Skeletal muscle tissue (tissue), 4 donors: Measurements from ENCODE around the gene RFTN1. TPM values are rescaled to one million over a fixed set of nuclear protein-coding genes. Genes with fewer than 3 reads are reported as not detected.
A peak's percentile ranks its signal among the peaks of the same experiment; 100 is the strongest.

Experiments used
- H3K27ac ChIP-seq: one replicate; pipeline ENCODE4 v1.7.0; 2013; ENCODE audit warnings: mild to moderate bottlenecking, low read depth, low read length, inconsistent platforms
- H3K27me3 ChIP-seq, 3 donors: one replicate each; pipeline ENCODE4 v1.7.0; 2013; ENCODE audit warnings: low read length in 3 of 3; ENCODE audit not compliant: control insufficient read depth in 3 of 3, insufficient read depth in 3 of 3
- H3K36me3 ChIP-seq, 3 donors: one replicate each; pipeline ENCODE4 v1.7.0; 2013; ENCODE audit warnings: low read length in 3 of 3; ENCODE audit not compliant: control insufficient read depth in 3 of 3, insufficient read depth in 3 of 3
- H3K4me1 ChIP-seq, 3 donors: one replicate each; pipeline ENCODE4 v1.7.0; 2013; ENCODE audit warnings: low read length in 3 of 3, mild to moderate bottlenecking in 3 of 3; ENCODE audit not compliant: control insufficient read depth in 3 of 3, insufficient read depth in 3 of 3
- H3K4me3 ChIP-seq, 3 donors: one replicate each; pipeline ENCODE4 v1.7.0; 2013; ENCODE audit warnings: low read length in 3 of 3
- H3K9ac ChIP-seq, 3 donors: one replicate each; pipeline ENCODE4 v1.7.0; 2013; ENCODE audit warnings: low read length in 3 of 3, mild to moderate bottlenecking in 3 of 3, moderate library complexity in 2 of 3, low read depth in 1 of 3
- H3K9me3 ChIP-seq, 3 donors: one replicate each; pipeline ENCODE4 v1.7.0; 2013; ENCODE audit warnings: low read length in 3 of 3; ENCODE audit not compliant: control insufficient read depth in 3 of 3
- total RNA-seq: library from RNA; depleted of rRNA; stranded (reverse); fragments of >200 nt; gene quantifications from one replicate; pipeline ENCODE4 v1.2.3, GENCODE V29; 2014
- donor health status: Osteomylitis.

RFTN1 gene
- total RNA-seq, 1 donor from 2014 or later = 15.7 TPM

DNA sequence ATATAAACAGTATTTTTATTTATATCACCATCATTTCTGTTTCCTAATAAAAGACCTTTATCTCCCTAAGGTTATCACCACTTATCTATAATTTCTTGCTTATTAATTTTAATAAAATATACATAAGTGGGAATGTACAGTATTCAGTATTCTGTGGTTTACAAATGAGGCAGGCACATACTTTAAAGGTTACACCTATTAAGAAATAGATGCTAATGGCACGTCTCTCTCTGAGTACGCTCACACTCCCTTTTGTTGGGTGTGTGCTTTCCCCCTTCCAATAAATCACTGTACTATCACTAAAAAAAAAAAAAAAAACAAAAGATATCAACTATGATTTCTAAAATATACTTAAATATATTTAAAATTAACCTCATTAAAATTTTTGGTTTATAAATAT lies 239.6 kb downstream of the RFTN1 start:
- Histone ChIP-seq H3K27me3 (no peaks in the 10 kb centered on the region), H3K36me3 (peaks cover 18 to 34% (median 21%) of the 10 kb centered on the region in 3 donors), H3K9me3 (no peaks in the 10 kb centered on the region), H3K4me3 (no peak overlapping the region), H3K9ac (no peak overlapping the region), H3K4me1 (peaks cover 18 to 20% (median 20%) of the 10 kb centered on the region in 3 donors), H3K27ac (no peak overlapping the region)

DNA sequence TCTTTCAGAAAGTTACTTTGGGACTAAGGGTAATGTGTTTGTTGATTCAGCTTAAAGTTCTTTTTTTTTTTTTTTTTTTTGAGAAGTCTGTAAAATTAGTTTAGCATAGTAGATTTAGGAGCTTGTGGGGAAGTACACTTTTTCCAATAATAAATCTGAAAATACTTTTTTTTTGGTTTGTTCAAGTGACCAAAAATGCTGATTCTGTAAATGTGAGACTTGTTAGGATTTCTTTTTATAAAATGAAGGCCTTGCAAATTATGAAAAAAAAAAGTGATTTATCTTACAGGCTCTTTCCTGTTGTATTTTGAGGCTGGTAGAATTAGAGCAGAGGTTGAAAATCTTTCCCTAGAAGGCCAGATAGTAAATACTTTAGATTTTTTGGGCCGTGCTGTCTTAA lies 240.9 kb downstream of the RFTN1 start:
- Histone ChIP-seq H3K36me3 (peaks cover 18 to 34% (median 21%) of the 10 kb centered on the region in 3 donors), H3K27me3 (no peaks in the 10 kb centered on the region), H3K9me3 (no peaks in the 10 kb centered on the region), H3K4me1 (peaks cover 5 to 17% (median 7%) of the 10 kb centered on the region in 3 donors), H3K9ac (no peak overlapping the region), H3K4me3 (no peak overlapping the region), H3K27ac (no peak overlapping the region)

DNA sequence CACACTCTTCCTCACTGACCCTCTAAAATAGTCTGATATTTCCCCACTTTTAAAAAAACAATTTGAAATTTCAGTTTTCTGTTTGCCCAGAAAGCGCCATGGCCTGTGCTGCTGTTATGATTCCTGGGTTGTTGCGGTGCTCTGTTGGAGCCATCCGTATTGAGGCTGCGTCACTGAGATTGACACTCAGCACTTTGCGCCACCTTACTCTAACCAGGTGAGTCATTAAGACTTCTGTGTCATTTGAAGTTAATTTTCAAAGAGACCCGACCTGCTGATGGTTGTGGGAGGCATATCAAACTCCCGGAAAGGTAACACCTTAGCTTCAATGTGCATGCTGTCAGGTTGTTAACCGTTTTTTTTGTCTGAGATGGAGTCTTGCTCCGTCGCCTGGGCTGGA lies 242.6 kb downstream of the RFTN1 start:
- H3K27ac ChIP-seq = no peak overlapping the region
- no peaks in the 10 kb centered on the region for H3K27me3 ChIP-seq
- peaks cover 14 to 24% (median 16%) of the 10 kb centered on the region in 3 donors for H3K4me1 ChIP-seq
- H3K9ac ChIP-seq = no peak overlapping the region
- H3K36me3 ChIP-seq = peaks cover 14 to 34% (median 16%) of the 10 kb centered on the region in 3 donors
- no peaks in the 10 kb centered on the region for H3K9me3 ChIP-seq
- no peak overlapping the region for H3K4me3 ChIP-seq

- peaks cover 30 to 38% (median 35%) of the 10 kb centered on the region in 3 donors for H3K4me1 ChIP-seq
- H3K27ac ChIP-seq = peak overlapping the region; percentile 85
Observed at GRCh38 chr3:16266714-16267113, 246.8 kb downstream of the RFTN1 start.

More at GRCh38 chr3:16266714-16267113, 246.8 kb downstream of the RFTN1 start:
- peak overlapping the region; percentile 8 to 92 (median 31) for H3K4me3 ChIP-seq
- no peaks in the 10 kb centered on the region for H3K27me3 ChIP-seq
- H3K9ac ChIP-seq = peak overlapping the region; percentile 35 to 97 (median 92)
- H3K9me3 ChIP-seq = no peaks in the 10 kb centered on the region
- peaks cover 8 to 24% (median 11%) of the 10 kb centered on the region in 3 donors for H3K36me3 ChIP-seq

Other genes with a start within 250 kb of the RFTN1 start
- gene DPH3, start 248.8 kb downstream of the RFTN1 start, total RNA-seq = 17.7 TPM
- gene OXNAD1, start 248.5 kb downstream of the RFTN1 start, total RNA-seq = 26.6 TPM
- gene DAZL, start 91.7 kb upstream of the RFTN1 start, total RNA-seq = not detected